ENCODE measurements around the gene TMEM37. TPM values are rescaled to one million over a fixed set of nuclear protein-coding genes. Genes with fewer than 3 reads are reported as not detected.

TMEM37 gene
- total and polyA plus RNA-seq, 2 of the 8 experiments (the other 6 are each of a cell fraction or from before 2014, with no cell fraction given) = 11.0 to 16.2 TPM

DNA sequence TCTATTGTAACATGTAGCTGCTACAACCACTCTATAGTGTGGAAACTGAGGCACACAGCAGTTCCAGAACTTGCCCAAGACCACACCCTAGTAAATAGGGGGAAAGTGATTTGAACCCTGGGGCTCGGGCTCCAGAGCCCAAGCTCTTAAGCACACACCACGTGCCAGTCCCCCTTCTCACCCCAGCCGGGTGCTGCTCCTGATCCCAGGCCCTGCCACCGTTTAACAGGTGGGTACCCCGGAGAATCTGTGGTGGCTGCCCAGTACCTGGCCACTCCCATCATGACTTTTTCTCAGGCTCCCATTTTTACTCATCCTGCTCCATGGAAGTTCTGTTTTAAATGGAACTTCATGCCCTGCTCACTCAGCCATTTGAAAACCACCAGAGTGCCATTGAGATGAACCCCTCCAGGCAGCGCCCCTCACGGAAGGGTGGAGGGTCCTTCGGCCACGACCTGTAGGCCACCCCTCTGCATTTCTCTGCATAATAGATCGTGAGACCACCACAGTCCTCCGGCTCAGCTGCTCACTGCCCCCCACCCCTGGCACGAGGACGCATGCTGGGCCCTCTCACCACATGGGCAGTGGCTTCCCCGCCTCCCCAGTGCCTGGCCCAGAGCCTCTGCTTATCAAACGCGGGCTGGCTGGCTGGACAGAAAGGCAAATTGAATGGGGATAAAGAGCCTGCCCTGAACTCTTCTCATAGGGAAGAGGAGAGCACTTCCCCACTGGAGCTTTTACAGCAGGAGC is 42.1 kb downstream of the TMEM37 start:
- no peak overlapping the region for H2BK5ac ChIP-seq (ENCODE audit: low read depth, low read length)
- no peak overlapping the region for H2BK120ac ChIP-seq (replicated peaks; ENCODE audit: low read depth, low read length)
- no peak overlapping the region for H2BK20ac ChIP-seq (ENCODE audit: low read length)
- H4K5ac ChIP-seq (ENCODE audit: insufficient read length, low read depth, low read length) = no peak overlapping the region
- H3K79me1 ChIP-seq (ENCODE audit: low read depth, low read length) = no peaks in the 10 kb centered on the region
- H3K9me3 ChIP-seq (ENCODE audit: insufficient read depth in 2 of 2, low read depth in 1 of 2, low read length in 1 of 2) = no peaks in the 10 kb centered on the region
- CTCF ChIA-PET (ENCODE audit: partially characterized antibody) = interaction anchor here (0.9 to 16.2 kb wide), 11 partner anchors 9 to 192 kb away, joined by 3 to 411 read pairs (median 22); no protein-coding TSS in a partner anchor
- no peak overlapping the region for H2BK12ac ChIP-seq (ENCODE audit: low read depth, low read length)
- H3K4me3 ChIP-seq (ENCODE audit: extremely low read depth in 1 of 4, insufficient read depth in 2 of 4, low read depth in 3 of 4, low read length in 4 of 4) = no peak overlapping the region
- no peak for FAIRE-seq
- no peak for DNase-seq (ENCODE audit: low read depth in 1 of 2, low spot score in 2 of 2)
- H4K91ac ChIP-seq (replicated peaks; ENCODE audit: insufficient read length, low read length) = no peak overlapping the region
- no peak overlapping the region for H3K9ac ChIP-seq (replicated peaks in 1 of 4; ENCODE audit: extremely low read depth in 1 of 4, low read depth in 3 of 4, low read length in 3 of 4)
- peaks cover 0 to 18% (median 8%) of the 10 kb centered on the region in 4 experiments for H3K4me1 ChIP-seq (replicated peaks in 1 of 4; ENCODE audit: control insufficient read depth in 3 of 4, insufficient read depth in 4 of 4, low read length in 3 of 4)
- H3K23ac ChIP-seq (ENCODE audit: insufficient read length) = no peak overlapping the region
- no peaks in the 10 kb centered on the region for H3K23me2 ChIP-seq (ENCODE audit: low read depth, low read length)
- no peak overlapping the region for H3K4ac ChIP-seq (replicated peaks; ENCODE audit: insufficient read length, low read depth, low read length)
- H2BK15ac ChIP-seq (ENCODE audit: low read length) = peak overlapping the region; percentile 61; the same call in 1 of the 2 replicates
- H3K18ac ChIP-seq (ENCODE audit: extremely low read depth, low read length) = no peak overlapping the region
- no peak overlapping the region for H2AFZ ChIP-seq (ENCODE audit: low read length)
- POLR2A ChIA-PET (ENCODE audit: partially characterized antibody) = no interaction called here
- H3K4me2 ChIP-seq (ENCODE audit: insufficient read depth in 1 of 2, low read depth in 2 of 2, low read length in 2 of 2) = no peak overlapping the region
- H3K27ac ChIP-seq (ENCODE audit: low read depth, low read length) = no peak overlapping the region
- no peaks in the 10 kb centered on the region for H3K36me3 ChIP-seq (ENCODE audit: control insufficient read depth in 2 of 4, insufficient read depth in 4 of 4, low read length in 3 of 4)
- no peaks in the 10 kb centered on the region for H3K27me3 ChIP-seq (replicated peaks in 1 of 4; ENCODE audit: control insufficient read depth in 3 of 4, extremely low read depth in 1 of 4, insufficient read depth in 3 of 4, low read length in 3 of 4)
- no peak overlapping the region for H3K56ac ChIP-seq (replicated peaks; ENCODE audit: insufficient read length, low read depth, low read length)
- H3K14ac ChIP-seq (ENCODE audit: insufficient read length) = no peak overlapping the region
- WGBS, 2 experiments (ENCODE audit: extremely low coverage in 1 of 2, insufficient coverage in 1 of 2, insufficient read length in 1 of 2, insufficient replicate concordance in 2 of 2, low coverage in 1 of 2, low lambda C conversion rate in 2 of 2, missing lambda C conversion rate in 1 of 2) = 86% methylated on average over 16 of the region's 16 CpGs; no CpG with 5 or more reads in 1 of the 2 experiments
- H3K79me2 ChIP-seq (ENCODE audit: control insufficient read depth in 1 of 2, insufficient read depth in 2 of 2, low read length in 2 of 2) = no peaks in the 10 kb centered on the region
- TF ChIP-seq KDM1A (IDR thresholded peaks at IDR 0.05; ENCODE audit: borderline replicate concordance, low read length) (no peak), EP300 (IDR thresholded peaks at IDR 0.05; ENCODE audit: borderline replicate concordance in 1 of 2, low read depth in 2 of 2, low read length in 2 of 2) (no peak), SIN3A (conservative IDR thresholded peaks at IDR 0.05 in 1 of 2, IDR thresholded peaks at IDR 0.05 in 1 of 2; ENCODE audit: low read depth in 1 of 2, low read length in 2 of 2) (no peak), JUND (IDR thresholded peaks at IDR 0.05; ENCODE audit: low read length) (no peak), SAP30 (IDR thresholded peaks at IDR 0.05; ENCODE audit: insufficient read depth, insufficient replicate concordance, low read length) (no peak), KDM5A (IDR thresholded peaks at IDR 0.05; ENCODE audit: low read length) (no peak), SIRT6 (IDR thresholded peaks at IDR 0.05; ENCODE audit: low read length) (no peak), GTF2F1 (IDR thresholded peaks at IDR 0.05; ENCODE audit: borderline replicate concordance, low read depth, low read length) (no peak), SUZ12 (IDR thresholded peaks at IDR 0.05; ENCODE audit: low read length) (no peak)
- TF ChIP-seq, protein P1, sequence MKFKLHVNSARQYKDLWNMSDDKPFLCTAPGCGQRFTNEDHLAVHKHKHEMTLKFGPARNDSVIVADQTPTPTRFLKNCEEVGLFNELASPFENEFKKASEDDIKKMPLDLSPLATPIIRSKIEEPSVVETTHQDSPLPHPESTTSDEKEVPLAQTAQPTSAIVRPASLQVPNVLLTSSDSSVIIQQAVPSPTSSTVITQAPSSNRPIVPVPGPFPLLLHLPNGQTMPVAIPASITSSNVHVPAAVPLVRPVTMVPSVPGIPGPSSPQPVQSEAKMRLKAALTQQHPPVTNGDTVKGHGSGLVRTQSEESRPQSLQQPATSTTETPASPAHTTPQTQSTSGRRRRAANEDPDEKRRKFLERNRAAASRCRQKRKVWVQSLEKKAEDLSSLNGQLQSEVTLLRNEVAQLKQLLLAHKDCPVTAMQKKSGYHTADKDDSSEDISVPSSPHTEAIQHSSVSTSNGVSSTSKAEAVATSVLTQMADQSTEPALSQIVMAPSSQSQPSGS (IDR thresholded peaks at IDR 0.05; ENCODE audit: low read length) = no peak
- H4K8ac ChIP-seq (ENCODE audit: extremely low read depth, insufficient read depth, low read length) = no peak overlapping the region; the same call in 1 of the 2 replicates
- H2AK5ac ChIP-seq (ENCODE audit: low read depth, low read length) = no peak overlapping the region
- H4K20me1 ChIP-seq (replicated peaks in 1 of 2; ENCODE audit: control insufficient read depth in 1 of 2, insufficient read depth in 2 of 2, low read length in 2 of 2) = no peaks in the 10 kb centered on the region
